HL-60/S4 treated with retinoic acid at 250 ng/mL for 4 days and 3 days (cell line): ENCODE data around the gene KLHL33.

Experiments
- in situ Hi-C: fragments of 300-500 bp; cut with MboI; formaldehyde crosslinking; loops from 2 replicates; pipeline ENCODE4 v1.7.0; 2022; ENCODE audit warnings: low sequenced_read_pairs

The KLHL33 gene

GRCh38 chr14:20435582-20436362 is at the start of gene KLHL33:
KLHL33 (minus strand) TSS chr14:20436166; CDS start chr14:20435811, 355 bp downstream.
- in situ Hi-C loops: no loop called here

DNA sequence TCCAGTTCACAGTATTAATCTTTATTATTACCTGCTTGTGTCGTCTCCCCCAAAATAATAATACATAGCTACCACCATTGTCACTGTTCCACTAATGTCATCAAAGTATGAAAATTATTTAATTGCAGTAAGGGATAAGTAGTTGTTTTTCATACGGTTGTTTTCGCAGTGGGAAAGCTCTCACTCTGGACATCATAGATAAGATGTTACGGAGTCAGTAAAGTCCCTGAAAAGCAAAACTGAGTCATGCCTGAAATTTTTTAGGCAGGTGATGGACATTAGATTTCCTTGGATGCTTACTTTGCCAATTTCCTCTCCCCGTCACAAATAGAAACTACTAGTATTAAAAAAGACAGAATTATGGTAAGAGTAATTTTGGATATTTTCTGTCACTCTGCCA is 46.4 kb upstream of the KLHL33 start:
- in situ Hi-C loops: no loop called here

- in situ Hi-C loops: no loop called here
These were observed 42.9 kb upstream of the KLHL33 start for GRCh38 chr14:20478894-20479293.

DNA sequence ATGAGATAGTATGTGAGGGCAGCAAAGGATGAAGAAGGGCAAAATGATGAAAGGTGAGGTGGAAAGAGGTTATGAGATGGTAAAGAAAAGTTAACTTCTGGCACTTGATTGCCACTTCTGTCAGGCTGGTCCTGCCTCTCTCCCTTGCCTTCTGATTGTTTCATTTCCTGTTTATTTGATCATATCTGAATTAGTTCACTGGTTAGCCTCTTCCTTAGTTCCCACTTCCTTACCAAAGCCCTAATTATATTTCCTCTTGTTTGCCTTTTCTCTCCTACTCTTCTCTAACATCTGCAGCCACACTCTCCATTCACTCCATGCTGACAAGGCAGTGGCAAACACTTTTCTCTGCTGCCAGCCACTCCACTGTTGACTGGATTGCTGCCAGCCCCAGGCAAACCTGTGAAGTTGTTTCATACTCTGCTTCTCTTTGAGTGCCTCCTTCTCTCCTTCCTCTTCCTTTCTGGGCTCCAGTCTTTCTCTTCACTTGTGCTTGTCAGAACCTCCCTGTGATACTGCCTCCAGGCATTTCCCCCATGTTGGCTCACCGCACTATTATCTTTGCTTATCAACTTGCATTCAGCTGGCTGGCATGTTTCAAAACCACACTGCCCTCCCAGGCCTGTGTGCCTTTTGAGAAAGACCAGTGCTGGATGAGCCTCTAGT is 41.4 kb upstream of the KLHL33 start:
- in situ Hi-C loops: no loop called here

DNA sequence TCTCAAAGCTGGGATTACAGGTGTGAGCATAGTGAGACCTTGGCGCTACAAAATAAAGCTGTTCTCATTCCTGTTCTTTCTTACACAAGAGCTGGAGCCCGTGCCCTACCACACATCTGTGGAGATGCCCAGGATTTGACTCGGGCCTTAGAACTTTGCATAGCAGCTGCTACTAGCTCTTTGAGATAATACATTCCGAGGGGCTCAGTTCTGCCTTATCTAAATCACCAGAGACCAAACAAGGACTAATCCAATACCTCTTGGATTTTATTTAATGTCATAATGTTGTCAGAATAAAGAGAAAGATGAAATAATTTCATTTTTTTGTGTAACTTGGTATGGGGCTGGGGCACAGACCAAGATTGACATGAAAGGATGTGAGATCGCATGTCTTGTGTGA is 40.8 kb upstream of the KLHL33 start:
- in situ Hi-C loops: no loop called here

- in situ Hi-C loops: no loop called here
These were observed 36.7 kb upstream of the KLHL33 start for GRCh38 chr14:20472536-20473169.

DNA sequence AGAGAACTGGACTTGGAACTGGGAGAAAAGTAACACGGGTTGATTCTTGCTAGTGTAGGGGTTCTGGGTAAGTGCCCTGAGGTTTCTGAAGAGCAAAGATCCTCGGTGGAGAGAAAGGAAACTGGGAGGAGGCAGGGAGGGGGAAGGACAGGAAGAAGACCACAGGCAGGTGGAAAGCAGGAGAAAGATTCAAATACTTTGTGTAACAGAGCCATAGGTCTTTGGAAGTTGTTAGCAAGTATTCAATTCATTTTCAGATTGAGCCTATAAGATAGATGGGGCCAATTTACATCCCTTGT is 34.6 kb upstream of the KLHL33 start:
- in situ Hi-C loops: no loop called here

GRCh38 chr14:20469890-20470602 is 34.1 kb upstream of the KLHL33 start:
- in situ Hi-C loops: no loop called here

GRCh38 chr14:20469242-20469889 is 33.4 kb upstream of the KLHL33 start, which contains the start of gene PNP:
PNP (plus strand) TSS chr14:20469406; CDS start chr14:20469525, 119 bp downstream.
- in situ Hi-C loops: no loop called here

- in situ Hi-C loops: no loop called here
These were observed 32.8 kb upstream of the KLHL33 start for GRCh38 chr14:20468764-20469241.

GRCh38 chr14:20461225-20462141 is 25.5 kb upstream of the KLHL33 start, which contains the start of gene PIP4P1:
PIP4P1 (minus strand) TSS chr14:20461434; CDS start chr14:20461325, 109 bp downstream.
- in situ Hi-C loops: loop anchor here (5.0 kb wide), 1 partner anchor 44 kb away; no protein-coding TSS in a partner anchor

DNA sequence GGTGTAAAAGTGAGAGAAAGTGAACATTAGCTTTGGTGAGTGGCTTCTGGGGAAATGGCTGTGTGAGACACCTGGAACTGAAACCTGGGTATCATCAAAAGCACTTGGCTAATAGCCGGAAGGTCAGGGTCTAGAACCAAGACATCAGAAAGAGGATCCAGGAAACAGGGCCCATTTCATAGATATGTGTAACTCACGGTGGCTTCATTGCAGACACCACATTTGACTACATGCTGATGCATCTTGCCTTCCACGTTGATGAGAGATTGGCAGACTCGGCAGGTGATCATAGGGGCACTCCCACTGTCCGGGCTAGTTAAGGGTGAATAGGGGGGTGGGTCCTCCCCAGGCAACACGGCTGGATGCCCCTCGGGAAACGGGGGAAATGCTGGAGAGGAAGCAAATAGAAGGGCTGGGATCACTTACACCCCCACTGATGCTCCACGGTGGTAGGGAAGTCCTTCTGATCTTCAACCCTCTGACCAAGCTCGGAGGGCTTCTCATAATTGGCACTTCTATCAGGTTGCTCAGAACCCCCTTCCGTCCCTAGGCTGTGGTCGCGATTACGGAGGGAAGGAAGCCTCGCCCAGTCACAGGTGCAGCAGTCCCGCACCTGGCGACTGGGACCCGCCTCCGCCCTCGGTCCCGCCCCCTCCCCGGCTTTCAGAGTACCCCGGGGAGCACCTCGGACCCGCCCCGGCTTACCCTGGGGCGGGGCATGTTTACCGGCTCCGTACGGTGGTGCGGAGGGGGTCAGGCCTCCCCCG is 24.7 kb upstream of the KLHL33 start:
- in situ Hi-C loops: loop anchor here (5.0 kb wide), 1 partner anchor 43 kb away; no protein-coding TSS in a partner anchor

GRCh38 chr14:20458031-20458789 is 22.2 kb upstream of the KLHL33 start:
- in situ Hi-C loops: no loop called here

- in situ Hi-C loops: no loop called here
These were observed 21.0 kb upstream of the KLHL33 start for GRCh38 chr14:20456971-20457370.

GRCh38 chr14:20455355-20456300 is 19.7 kb upstream of the KLHL33 start:
- in situ Hi-C loops: no loop called here

DNA sequence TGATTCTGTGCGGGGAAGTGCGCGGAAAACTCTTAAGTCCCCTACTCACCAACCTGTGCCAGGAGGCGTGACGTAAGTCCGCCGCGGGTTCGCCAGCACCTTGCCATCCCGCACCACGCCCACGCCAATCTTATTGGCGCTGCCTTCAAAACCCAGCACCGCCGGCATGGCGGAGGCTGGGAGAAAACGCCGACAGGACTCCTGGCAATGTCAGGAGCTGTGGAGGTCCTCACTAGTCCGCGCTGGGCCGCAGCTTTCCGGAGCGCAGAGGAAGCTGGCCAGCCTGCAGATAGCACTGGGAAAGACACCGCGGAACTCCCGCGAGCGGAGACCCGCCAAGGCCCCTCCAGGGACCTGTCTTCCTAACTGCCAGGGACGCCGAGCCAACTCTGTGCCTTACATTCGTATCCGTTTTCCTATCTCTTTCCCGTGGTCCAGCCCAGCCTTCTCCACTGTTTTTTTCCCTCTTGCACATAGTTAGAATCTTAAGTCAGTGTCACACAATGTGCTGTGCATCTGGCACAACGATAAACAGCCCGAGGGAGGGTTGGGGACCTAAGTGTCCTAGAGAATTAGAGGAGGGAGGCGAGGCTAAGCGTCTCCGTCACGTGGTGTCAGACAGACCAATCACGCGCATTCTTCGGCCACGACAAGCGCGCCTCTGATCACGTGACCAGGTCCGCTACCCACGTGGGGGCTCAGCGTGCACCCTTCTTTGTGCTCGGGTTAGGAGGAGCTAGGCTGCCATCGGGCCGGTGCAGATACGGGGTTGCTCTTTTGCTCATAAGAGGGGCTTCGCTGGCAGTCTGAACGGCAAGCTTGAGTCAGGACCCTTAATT is 18.8 kb upstream of the KLHL33 start, which contains the start of the genes APEX1 and OSGEP:
Gene APEX1, plus strand, starts transcription at position 711 of the 839 bp plus-strand sequence. CDS start 420 bp downstream, outside the sequence.
Gene OSGEP, minus strand, starts transcription at position 297 of the 839 bp plus-strand sequence. Its CDS starts 129 bp downstream, at position 168.
- in situ Hi-C loops: no loop called here
